Astrocyte (in vitro differentiated cells and primary cell): ENCODE measurements around the gene ATXN10. TPM values are rescaled to one million over a fixed set of nuclear protein-coding genes. Genes with fewer than 3 reads are reported as not detected.

Experiments
- DNase-seq: peaks from one replicate; pipeline ENCODE4 v3.0.0-alpha.2; 2010; ENCODE audit warnings: low read depth
- FAIRE-seq: peaks from 2 replicates; lab custom pipeline; 2011; peaks lifted over from hg19 to GRCh38; lab: Jason Lieb, UNC
- H2AFZ ChIP-seq: 2 replicates; pipeline ENCODE4 v1.6.0; 2012; ENCODE audit warnings: low read depth, low read length, inconsistent platforms
- H3K27ac ChIP-seq: 2 replicates; pipeline ENCODE4 v1.5.1; 2011; ENCODE audit warnings: low read depth, low read length, inconsistent platforms
- H3K27me3 ChIP-seq: 2 replicates; pipeline ENCODE4 v1.6.0; 2011; ENCODE audit warnings: low read length, inconsistent platforms; ENCODE audit not compliant: insufficient read depth
- H3K36me3 ChIP-seq: 2 replicates; pipeline ENCODE4 v1.5.1; 2011; ENCODE audit warnings: low read length, inconsistent platforms; ENCODE audit not compliant: insufficient read depth
- H3K4me1 ChIP-seq: 2 replicates; pipeline ENCODE4 v1.5.1; 2011; ENCODE audit warnings: low read length, inconsistent platforms; ENCODE audit not compliant: insufficient read depth
- H3K4me2 ChIP-seq: 2 replicates; pipeline ENCODE4 v1.6.0; 2012; ENCODE audit warnings: low read length, inconsistent platforms
- H3K4me3 ChIP-seq: 2 replicates; pipeline ENCODE4 v1.5.1; 2011; ENCODE audit warnings: low read depth, mild to moderate bottlenecking, low read length, inconsistent platforms; ENCODE audit not compliant: insufficient read depth
- H3K79me2 ChIP-seq: 2 replicates; pipeline ENCODE4 v1.6.0; 2012; ENCODE audit warnings: mild to moderate bottlenecking, low read length, inconsistent platforms; ENCODE audit not compliant: insufficient read depth
- H3K9ac ChIP-seq: 2 replicates; pipeline ENCODE4 v1.6.0; 2012; ENCODE audit warnings: mild to moderate bottlenecking, low read length, inconsistent platforms
- H3K9me3 ChIP-seq: 2 replicates; pipeline ENCODE4 v1.5.1; 2012; ENCODE audit warnings: low read depth, mild to moderate bottlenecking, low read length, inconsistent platforms; ENCODE audit not compliant: insufficient read depth
- H4K20me1 ChIP-seq: 2 replicates; pipeline ENCODE4 v1.6.0; 2012; ENCODE audit warnings: low read length, inconsistent platforms; ENCODE audit not compliant: insufficient read depth
- H3K27ac Mint-ChIP-seq: one replicate; pipeline ENCODE4 v1.8.0; 2021; ENCODE audit warnings: mild to moderate bottlenecking, mixed read lengths; ENCODE audit not compliant: unreplicated experiment
- H3K27me3 Mint-ChIP-seq: one replicate; pipeline ENCODE4 v1.8.0; 2021; ENCODE audit warnings: low read depth, mixed read lengths; ENCODE audit not compliant: unreplicated experiment
- H3K36me3 Mint-ChIP-seq: one replicate; pipeline ENCODE4 v1.8.0; 2021; ENCODE audit warnings: low read depth, mixed read lengths; ENCODE audit not compliant: unreplicated experiment
- H3K4me1 Mint-ChIP-seq: one replicate; pipeline ENCODE4 v1.8.0; 2021; ENCODE audit warnings: low read depth, mixed read lengths; ENCODE audit not compliant: unreplicated experiment
- H3K4me3 Mint-ChIP-seq: one replicate; pipeline ENCODE4 v1.8.0; 2021; ENCODE audit warnings: mild to moderate bottlenecking, moderate library complexity, mixed read lengths; ENCODE audit not compliant: unreplicated experiment
- H3K9me3 Mint-ChIP-seq: one replicate; pipeline ENCODE4 v1.8.0; 2021; ENCODE audit warnings: mild to moderate bottlenecking, mixed read lengths; ENCODE audit not compliant: unreplicated experiment
- CTCF ChIP-seq: IDR thresholded peaks from 2 replicates; pipeline ENCODE4 v1.5.1; 2011; ENCODE audit warnings: low read depth, mild to moderate bottlenecking, inconsistent platforms, low read length, moderate library complexity; ENCODE audit not compliant: insufficient read depth
- EZH2 ChIP-seq: IDR thresholded peaks from 2 replicates; pipeline ENCODE4 v1.6.1; 2012; ENCODE audit warnings: mild to moderate bottlenecking, low read length, inconsistent platforms; ENCODE audit not compliant: insufficient read depth
- total RNA-seq: library from RNA; stranded (reverse); gene quantifications from 2 replicates; pipeline ENCODE4 v1.2.1, GENCODE V29; 2021

ATXN10 gene
- total RNA-seq, 1 donor from 2014 or later = 195 TPM

- Histone ChIP-seq H3K9me3 (peaks cover 3% of the 10 kb centered on the region), H3K4me2 (no peak overlapping the region), H3K4me1 (peaks cover 3% of the 10 kb centered on the region), H2AFZ (no peak overlapping the region), H4K20me1 (no peaks in the 10 kb centered on the region), H3K36me3 (no peaks in the 10 kb centered on the region), H3K27me3 (no peaks in the 10 kb centered on the region), H3K27ac (no peak overlapping the region), H3K9ac (no peak overlapping the region), H3K79me2 (no peaks in the 10 kb centered on the region), H3K4me3 (no peak overlapping the region)
- Mint-ChIP-seq H3K36me3 (peaks cover 4% of the 10 kb centered on the region), H3K9me3 (peaks cover 2% of the 10 kb centered on the region), H3K27ac (no peak overlapping the region), H3K4me1 (peaks cover 2% of the 10 kb centered on the region), H3K4me3 (no peak overlapping the region), H3K27me3 (peaks cover 59% of the 10 kb centered on the region)
- FAIRE-seq (no peak), DNase-seq (no peak)
- TF ChIP-seq EZH2 (no peak), CTCF (no peak)
Measured at GRCh38 chr22:45649809-45650208, 21.8 kb upstream of the ATXN10 start.

GRCh38 chr22:45650721-45651120 lies 20.9 kb upstream of the ATXN10 start:
- FAIRE-seq (no peak), DNase-seq (no peak)
- Histone ChIP-seq H3K79me2 (no peaks in the 10 kb centered on the region), H2AFZ (no peak overlapping the region), H3K27ac (no peak overlapping the region), H3K27me3 (no peaks in the 10 kb centered on the region), H3K4me3 (no peak overlapping the region), H3K9me3 (peaks cover 3% of the 10 kb centered on the region), H4K20me1 (no peaks in the 10 kb centered on the region), H3K4me1 (no peaks in the 10 kb centered on the region), H3K36me3 (no peaks in the 10 kb centered on the region), H3K4me2 (no peak overlapping the region), H3K9ac (no peak overlapping the region)
- Mint-ChIP-seq H3K27me3 (peaks cover 54% of the 10 kb centered on the region), H3K4me3 (no peak overlapping the region), H3K27ac (no peak overlapping the region), H3K9me3 (peaks cover 2% of the 10 kb centered on the region), H3K4me1 (peaks cover 2% of the 10 kb centered on the region), H3K36me3 (peaks cover 4% of the 10 kb centered on the region)
- no peak for TF ChIP-seq CTCF
- TF ChIP-seq EZH2 = no peak

- Histone ChIP-seq H3K4me1 (no peaks in the 10 kb centered on the region), H3K9ac (no peak overlapping the region), H3K27ac (no peak overlapping the region), H3K4me2 (no peak overlapping the region), H3K36me3 (no peaks in the 10 kb centered on the region), H3K27me3 (no peaks in the 10 kb centered on the region), H3K9me3 (peaks cover 3% of the 10 kb centered on the region), H4K20me1 (no peaks in the 10 kb centered on the region), H3K4me3 (no peak overlapping the region), H2AFZ (no peak overlapping the region), H3K79me2 (no peaks in the 10 kb centered on the region)
- Mint-ChIP-seq H3K27me3 (peaks cover 55% of the 10 kb centered on the region), H3K36me3 (peaks cover 4% of the 10 kb centered on the region), H3K27ac (no peak overlapping the region), H3K4me3 (no peak overlapping the region), H3K9me3 (peaks cover 2% of the 10 kb centered on the region), H3K4me1 (no peaks in the 10 kb centered on the region)
- no peak for TF ChIP-seq EZH2
- TF ChIP-seq CTCF = no peak
- FAIRE-seq (no peak), DNase-seq (no peak)
Measured at GRCh38 chr22:45651931-45652528, 19.6 kb upstream of the ATXN10 start.
